GM19395 (cell line): Measurements from ENCODE around the gene KIAA0513.

ENCODE experiments used
- ATAC-seq: cut with Tn5 transposase; IDR thresholded peaks from one replicate; pipeline ENCODE4 v1.9.1; 2021; ENCODE audit warnings: mild to moderate bottlenecking, moderate library complexity; ENCODE audit not compliant: unreplicated experiment

Gene KIAA0513, protein sequence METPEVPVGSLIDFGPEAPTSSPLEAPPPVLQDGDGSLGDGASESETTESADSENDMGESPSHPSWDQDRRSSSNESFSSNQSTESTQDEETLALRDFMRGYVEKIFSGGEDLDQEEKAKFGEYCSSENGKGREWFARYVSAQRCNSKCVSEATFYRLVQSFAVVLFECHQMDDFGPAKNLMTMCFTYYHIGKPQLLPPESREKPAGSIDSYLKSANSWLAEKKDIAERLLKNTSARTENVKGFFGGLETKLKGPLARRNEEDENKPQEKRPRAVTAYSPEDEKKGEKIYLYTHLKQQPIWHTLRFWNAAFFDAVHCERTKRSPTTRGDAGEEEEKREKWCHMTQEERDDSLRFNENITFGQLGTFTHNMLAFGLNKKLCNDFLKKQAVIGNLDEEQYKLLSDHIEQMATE

DNA sequence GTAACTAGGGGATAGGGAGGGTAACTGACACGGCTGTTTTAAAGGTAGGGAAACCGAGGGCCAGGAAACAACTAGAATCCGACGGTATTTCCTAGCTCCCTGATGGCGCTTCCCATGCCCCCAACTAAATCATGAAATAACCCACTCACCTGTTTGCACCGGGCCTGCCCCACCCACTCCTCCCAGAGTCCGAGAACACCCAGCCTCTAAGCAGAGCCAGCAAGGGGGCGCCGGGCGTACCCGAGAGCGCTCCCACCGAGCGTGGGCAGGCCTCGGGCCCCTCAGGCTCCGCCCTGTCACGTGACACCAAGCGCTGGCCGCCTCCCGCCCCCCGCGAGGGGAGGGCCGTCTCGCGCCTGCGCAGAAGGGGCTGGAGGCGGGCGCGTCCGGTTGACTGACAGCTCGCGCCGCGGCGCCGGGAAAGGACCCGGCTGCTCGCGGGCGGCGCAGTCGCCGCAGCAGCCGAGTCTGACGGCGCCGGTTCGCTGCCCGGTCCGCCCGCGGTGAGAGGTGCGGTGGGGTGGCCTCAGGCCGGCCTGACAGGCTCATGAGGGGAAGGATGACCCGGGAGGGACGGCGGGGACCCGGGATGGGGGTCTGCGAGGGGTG is at the start of gene KIAA0513:
Gene KIAA0513, plus strand, starts transcription at position 447 of the 609 bp plus-strand sequence. CDS start 39,277 bp downstream, outside the sequence.
- peak; percentile 70 for ATAC-seq

DNA sequence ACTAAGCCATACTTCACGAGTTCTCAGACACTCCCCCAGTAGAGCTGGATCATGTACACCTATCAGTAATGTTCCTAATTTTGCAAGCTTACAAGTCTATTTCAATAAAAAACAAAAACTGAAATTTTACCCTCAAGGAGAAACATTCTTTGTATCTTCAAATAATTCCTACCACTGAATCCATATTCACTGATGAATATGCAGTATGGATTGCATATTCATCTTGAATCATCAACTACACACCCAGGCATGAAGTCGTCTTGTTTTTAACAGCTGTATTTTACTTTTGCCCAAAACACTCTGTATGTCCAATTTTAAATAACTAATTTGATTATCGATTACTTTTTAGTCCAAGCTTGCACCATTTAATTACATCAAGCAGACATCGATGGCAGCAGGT is 48.1 kb upstream of the KIAA0513 start:
- ATAC-seq = no peak

DNA sequence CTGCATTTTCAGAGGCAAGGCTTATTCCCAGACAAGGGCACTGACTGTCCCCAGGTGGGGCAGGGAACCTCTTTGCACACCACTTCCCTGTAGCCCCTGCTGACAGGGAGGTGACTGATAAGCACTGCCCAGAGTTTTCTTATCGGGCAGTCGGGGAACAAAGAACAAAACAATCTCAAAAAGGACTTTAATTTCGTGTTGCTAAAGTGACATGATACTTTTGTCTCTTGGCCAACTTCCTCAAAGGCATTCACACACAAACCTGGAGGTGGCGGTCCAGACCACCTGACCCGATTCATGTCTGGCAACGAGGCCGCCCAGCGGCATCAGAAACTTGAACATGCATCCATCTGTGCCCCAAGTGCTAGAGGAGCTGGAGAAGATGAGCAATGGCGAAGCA is 45.2 kb upstream of the KIAA0513 start:
- no peak for ATAC-seq

GRCh38 chr16:84985079-84986065 is 42.2 kb upstream of the KIAA0513 start:
- ATAC-seq = no peak

DNA sequence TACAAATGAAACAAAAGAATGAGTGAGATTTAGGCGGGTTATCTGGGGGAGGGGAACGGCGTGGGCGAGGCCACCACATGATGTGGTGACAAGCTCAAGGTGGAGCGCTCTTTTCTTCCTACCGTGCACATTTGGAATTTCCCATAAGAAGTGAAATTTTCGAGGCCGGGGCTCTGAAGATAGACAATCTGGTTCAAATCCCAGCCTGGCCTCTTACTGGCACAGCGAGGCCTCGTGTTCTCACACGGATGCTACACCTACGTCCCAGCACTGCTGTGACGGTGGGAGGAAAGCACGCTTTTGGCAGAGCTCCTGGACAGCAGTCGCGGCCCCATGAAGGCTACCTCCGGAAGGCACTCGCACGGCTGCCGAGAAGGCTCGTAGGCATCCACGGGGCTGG is 41.5 kb upstream of the KIAA0513 start:
- no peak for ATAC-seq

GRCh38 chr16:84986879-84987278 is 40.7 kb upstream of the KIAA0513 start:
- ATAC-seq = no peak

- ATAC-seq = no peak
Measured at GRCh38 chr16:84988328-84989080, 39.1 kb upstream of the KIAA0513 start.

DNA sequence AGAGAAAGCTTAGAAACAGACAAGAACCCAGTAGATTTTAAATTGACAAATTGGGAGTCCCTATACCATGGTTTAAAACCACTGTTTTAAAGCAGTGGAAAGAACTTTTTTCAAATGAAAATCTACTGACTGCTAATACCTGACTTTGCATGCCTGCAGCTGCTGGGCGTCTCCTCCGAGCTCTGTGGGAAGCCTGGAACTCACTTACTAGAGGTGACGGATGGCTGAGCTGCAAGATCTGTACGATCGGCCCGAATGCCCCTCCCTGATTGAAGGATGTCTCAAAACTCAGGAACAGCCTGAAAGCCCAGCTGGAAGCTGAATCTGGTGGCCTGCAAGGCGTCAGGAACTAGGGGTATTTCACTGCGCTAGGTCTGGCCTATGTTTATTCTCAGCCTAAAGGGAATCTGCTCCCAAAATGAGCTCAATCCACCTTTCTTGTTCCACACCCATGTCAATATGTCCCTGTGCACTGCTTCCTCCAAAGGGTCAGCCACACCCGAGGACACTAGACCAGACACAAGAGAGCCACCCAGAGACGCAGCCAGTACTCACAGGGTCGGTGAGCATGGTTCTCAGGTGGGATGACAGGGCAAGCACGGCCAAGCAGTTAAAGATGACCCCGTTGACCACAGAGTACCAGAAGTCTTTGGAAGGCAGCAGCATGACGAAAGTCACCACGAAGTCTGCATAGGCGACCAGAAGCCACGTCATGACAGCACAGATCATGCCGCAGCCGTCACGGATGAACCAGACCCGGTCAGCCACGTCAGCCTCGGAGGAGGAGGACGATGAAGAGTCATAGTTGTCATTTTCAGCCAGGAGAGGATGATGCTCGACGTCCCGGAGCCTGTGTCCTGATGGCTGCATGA is 37.6 kb upstream of the KIAA0513 start:
- ATAC-seq = no peak

DNA sequence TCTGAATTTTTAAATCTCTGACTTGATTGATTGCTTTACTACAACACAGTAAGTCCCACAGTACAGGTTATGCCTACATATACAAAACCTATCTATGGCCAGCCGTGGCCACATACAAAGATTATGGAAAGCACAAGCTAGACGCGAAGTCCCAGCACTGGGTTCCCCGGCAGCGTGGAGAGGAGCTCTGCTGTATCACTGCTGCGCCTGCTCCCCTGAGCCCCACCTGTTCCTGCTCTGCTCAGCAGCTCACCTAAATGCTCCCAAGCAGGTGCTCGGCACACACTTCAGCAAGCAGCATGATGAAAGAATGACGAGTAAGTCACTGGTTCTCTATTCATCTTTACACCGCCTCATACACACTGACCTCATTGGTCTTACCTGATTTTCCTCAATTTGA is 36.8 kb upstream of the KIAA0513 start:
- ATAC-seq = no peak

GRCh38 chr16:84992717-84993075 is 34.9 kb upstream of the KIAA0513 start:
- ATAC-seq = no peak

DNA sequence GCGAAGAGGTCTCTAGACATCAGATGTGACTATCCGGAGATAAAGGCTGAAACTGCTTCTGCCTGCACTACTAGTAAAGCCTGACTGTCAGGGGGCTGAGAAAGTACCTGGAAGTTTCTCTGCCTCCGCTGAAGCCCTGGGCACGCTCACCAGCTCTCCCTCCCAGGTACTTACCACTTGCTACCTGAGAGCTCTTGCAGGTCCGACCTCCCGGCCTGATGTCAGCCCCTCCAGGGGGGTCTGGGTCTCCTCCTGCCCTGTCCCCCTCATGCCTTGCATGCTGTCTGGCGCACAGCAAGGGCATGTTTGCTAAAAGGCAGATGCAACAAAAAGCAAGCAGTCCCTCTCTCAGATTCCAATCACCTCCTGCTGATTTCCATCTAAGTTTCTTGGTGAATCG is 33.7 kb upstream of the KIAA0513 start:
- no peak for ATAC-seq

DNA sequence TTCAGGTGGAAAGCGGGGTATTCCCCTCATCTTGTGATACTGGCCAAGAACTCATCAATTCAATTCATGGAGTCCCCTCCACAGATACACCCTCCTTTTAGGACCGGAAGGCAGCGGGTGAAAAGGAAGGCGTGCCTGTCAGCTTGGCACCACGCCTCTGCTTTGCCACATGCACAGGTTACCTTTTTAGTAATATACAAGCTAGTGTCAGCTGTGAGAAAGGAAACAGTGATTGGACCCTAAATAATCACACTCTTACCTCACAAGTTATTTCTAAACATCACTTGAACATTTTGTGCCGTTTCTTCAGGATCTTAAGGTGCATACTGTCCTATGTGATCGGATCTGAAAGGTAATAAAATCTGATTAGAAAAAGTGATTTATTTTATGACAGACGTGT is 31.9 kb upstream of the KIAA0513 start:
- no peak for ATAC-seq

- no peak for ATAC-seq
Measured at GRCh38 chr16:84996365-84996764, 31.2 kb upstream of the KIAA0513 start.

DNA sequence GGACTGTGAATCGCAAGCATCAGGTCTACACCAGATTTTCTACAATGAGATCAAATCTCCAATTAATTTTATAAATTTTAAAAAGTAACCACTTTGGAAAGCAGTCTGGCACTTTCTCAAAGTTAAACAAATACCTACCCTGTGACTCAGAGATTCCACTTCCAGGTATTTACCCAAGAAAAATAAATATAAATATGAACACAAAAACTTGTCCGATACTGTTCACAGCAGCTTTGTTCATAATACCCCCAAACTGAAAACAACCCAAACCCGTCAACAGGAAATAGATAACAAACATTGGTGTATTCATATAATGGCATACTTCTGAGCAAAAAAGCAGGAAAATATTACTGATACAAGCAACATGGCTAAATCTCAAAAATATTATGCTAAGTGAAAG is 28.4 kb upstream of the KIAA0513 start:
- no peak for ATAC-seq

GRCh38 chr16:84999857-85000480 is 27.6 kb upstream of the KIAA0513 start:
- ATAC-seq = no peak

- ATAC-seq = no peak
Measured at GRCh38 chr16:85002099-85002541, 25.5 kb upstream of the KIAA0513 start.

GRCh38 chr16:85002608-85003007 is 25.0 kb upstream of the KIAA0513 start:
- no peak for ATAC-seq

- ATAC-seq = no peak
Measured at GRCh38 chr16:85003076-85003475, 24.5 kb upstream of the KIAA0513 start.
